HG03280 (cell line): ENCODE results near the gene MALAT1.

Source experiments
- ATAC-seq: cut with Tn5 transposase; IDR thresholded peaks from one replicate; pipeline ENCODE4 v1.9.1; 2021; ENCODE audit warnings: mild to moderate bottlenecking, moderate library complexity; ENCODE audit not compliant: unreplicated experiment

MALAT1 gene

GRCh38 chr11:65537620-65538231, 38.9 kb downstream of the MALAT1 start:
- ATAC-seq = no peak

GRCh38 chr11:65538232-65538914, 39.5 kb downstream of the MALAT1 start:
- no peak for ATAC-seq

GRCh38 chr11:65538915-65539743, 40.3 kb downstream of the MALAT1 start:
- ATAC-seq = no peak

GRCh38 chr11:65539744-65540289, 41.0 kb downstream of the MALAT1 start:
- peak; percentile 65 for ATAC-seq

- ATAC-seq = peak; percentile 69
Observed at GRCh38 chr11:65540290-65541092, 41.6 kb downstream of the MALAT1 start.

- no peak for ATAC-seq
Observed at GRCh38 chr11:65541093-65541982, 42.5 kb downstream of the MALAT1 start.

DNA sequence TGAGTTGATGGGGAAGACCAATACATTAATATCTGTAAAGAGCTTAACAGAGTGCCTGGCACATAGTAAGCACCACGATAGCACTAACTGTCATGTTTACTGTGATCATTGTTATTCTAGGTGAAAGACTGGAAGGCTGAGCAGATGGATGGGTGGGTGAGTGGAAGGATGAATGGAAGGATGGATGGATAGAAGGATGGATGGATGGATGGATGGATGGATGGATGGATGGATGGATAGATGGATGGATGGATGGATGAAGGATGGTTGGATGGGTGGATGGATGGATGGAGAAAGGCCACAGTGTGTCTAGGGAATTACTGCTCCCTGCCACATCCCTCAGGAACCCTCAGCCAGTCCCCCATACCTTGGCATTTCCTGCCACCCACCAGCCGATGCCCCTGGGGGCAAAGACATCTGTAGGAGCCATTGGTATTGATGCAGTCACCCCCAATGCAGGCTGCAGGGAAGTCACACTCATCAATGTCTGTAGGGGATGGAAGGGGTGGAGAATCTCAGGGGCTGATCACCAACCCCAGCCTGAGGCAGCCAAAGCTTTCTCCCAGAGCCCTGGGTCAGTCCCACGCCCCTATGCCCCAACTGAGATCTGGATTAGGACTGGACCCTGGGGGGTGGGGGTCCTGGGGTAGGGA, 44.0 kb downstream of the MALAT1 start:
- no peak for ATAC-seq

- no peak for ATAC-seq
Observed at GRCh38 chr11:65545853-65546216, 47.0 kb downstream of the MALAT1 start.

GRCh38 chr11:65546217-65546958, 47.5 kb downstream of the MALAT1 start:
- ATAC-seq = peak; percentile 67

GRCh38 chr11:65547446-65548125, 48.7 kb downstream of the MALAT1 start:
- no peak for ATAC-seq

GRCh38 chr11:65548395-65548794, 49.5 kb downstream of the MALAT1 start:
- no peak for ATAC-seq

- no peak for ATAC-seq
Observed at GRCh38 chr11:65549096-65549495, 50.3 kb downstream of the MALAT1 start.

DNA sequence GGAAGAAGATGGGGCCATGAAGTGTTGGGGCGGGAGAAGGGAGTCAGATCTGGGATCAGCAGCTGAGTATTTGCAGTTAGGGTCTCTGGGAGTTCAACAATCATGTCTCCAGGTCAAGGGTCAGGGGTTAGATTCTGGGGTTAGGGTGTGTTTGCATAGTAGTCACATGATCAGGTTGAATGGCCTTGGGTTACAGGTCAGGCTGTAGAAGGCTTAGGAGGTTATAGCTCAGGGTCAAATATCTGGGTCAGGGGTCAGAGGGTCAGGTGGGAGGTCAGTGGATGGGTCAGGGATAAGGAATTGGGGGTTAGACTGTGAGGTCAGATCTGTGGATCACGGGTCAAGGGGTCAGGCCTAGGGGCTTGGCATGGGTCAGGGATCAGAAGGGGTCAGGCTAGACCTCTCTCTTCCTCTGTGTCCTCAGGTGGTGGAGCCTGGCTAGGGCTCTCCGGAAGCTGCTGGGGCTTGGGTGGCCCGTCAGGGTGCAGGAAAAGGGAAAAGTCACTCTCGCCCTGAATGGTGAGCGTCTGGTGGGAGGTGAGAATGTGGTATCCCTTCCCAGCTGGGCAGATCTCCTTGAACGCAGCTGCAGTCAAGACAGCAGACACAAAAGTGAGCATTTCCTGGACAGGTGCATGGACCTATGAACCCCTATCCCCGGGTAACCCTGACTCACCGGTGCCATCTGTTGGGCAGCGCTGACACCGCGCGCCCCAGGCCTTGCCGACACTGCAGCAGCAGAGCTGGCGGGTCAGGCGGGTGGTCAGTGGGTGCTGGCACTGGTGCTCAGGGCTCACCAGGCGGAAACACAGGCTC, 52.9 kb downstream of the MALAT1 start:
- no peak for ATAC-seq

- no peak for ATAC-seq
Observed at GRCh38 chr11:65552388-65552951, 53.6 kb downstream of the MALAT1 start.

DNA sequence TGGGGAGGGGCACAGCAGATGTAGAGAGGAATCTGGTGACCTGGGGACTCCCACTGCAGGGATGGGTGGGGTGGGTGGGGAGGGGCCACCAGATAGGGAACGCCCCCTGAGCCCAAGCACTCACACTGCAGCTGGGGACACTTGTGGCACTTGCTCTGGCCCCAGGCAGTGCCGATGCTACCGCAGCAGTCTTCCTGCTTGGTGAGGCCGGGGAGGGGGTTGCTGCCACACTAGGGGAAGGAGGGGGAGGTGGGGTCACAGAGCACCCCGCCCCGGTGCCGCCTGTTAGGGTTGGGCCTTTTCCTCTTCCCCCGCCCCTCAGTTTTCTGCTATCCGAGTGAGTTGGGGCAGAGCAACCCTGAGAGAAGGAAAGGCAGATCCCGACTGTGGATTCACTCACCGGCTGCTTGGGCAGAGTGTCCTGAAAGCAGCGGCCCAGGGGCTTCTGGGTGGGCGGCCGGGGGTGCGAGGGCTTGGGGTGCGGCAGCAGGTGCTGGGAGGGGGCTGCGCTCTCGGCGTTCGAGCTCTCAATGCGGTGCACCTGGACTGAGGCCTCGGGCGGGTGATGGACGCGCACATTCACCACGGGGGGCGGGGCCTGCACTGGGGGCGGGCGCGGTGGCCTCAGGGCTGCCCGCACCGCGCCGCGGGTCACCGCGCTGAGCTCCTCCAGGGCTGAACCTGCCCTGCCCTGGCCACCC, 54.6 kb downstream of the MALAT1 start:
- no peak for ATAC-seq
